GM20000 (cell line): ENCODE data around the gene WAS.

ENCODE experiments used
- DNase-seq: peaks from one replicate; pipeline ENCODE4 v3.0.0; 2012; ENCODE audit warnings: low spot score
- CTCF ChIP-seq: IDR thresholded peaks from 2 replicates; pipeline ENCODE4 v1.5.1; 2012; ENCODE audit warnings: mild to moderate bottlenecking, control low read depth; ENCODE audit errors: extremely low read depth, missing control alignments

WAS gene

GRCh38 chrX:48720577-48721250 is 37.1 kb downstream of the WAS start:
- DNase-seq, result no peak
- TF ChIP-seq CTCF, result no peak

- no peak for TF ChIP-seq CTCF
- no peak for DNase-seq
These were observed 38.3 kb downstream of the WAS start for GRCh38 chrX:48721916-48722315.

- no peak for TF ChIP-seq CTCF
- DNase-seq, result no peak
These were observed 43.0 kb downstream of the WAS start for GRCh38 chrX:48726596-48726995.

GRCh38 chrX:48728653-48729052 is 45.1 kb downstream of the WAS start:
- no peak for DNase-seq
- TF ChIP-seq CTCF, result no peak

GRCh38 chrX:48736303-48736702 is 52.7 kb downstream of the WAS start:
- no peak for DNase-seq
- TF ChIP-seq CTCF, result no peak

GRCh38 chrX:48736878-48737212 is 53.2 kb downstream of the WAS start:
- DNase-seq, result no peak
- TF ChIP-seq CTCF, result no peak

GRCh38 chrX:48737213-48737938 is 53.8 kb downstream of the WAS start:
- TF ChIP-seq CTCF, result no peak

More at GRCh38 chrX:48737213-48737938, 53.8 kb downstream of the WAS start:
- peak; percentile 86 for DNase-seq
